ENCODE results near the gene CTNNA2. TPM values are rescaled to one million over a fixed set of nuclear protein-coding genes. Genes with fewer than 3 reads are reported as not detected.

Gene CTNNA2
- total and polyA plus RNA-seq, 9 of the 15 experiments (the other 6 are each of a cell fraction or from before 2014, with no cell fraction given): 0.03 to 0.40 (median 0.15) TPM

- POLR2A ChIA-PET: no interaction called here
- ATAC-seq: no peak
- no peak for TF ChIP-seq ZBTB40 (IDR thresholded peaks at IDR 0.05)
- TF ChIP-seq ZBTB40 (CRISPR knock-in tag; IDR thresholded peaks at IDR 0.05): no peak
- no peak for TF ChIP-seq NR2C2 (CRISPR knock-in tag; IDR thresholded peaks at IDR 0.05)
- TF ChIP-seq NR2C2 (tag; IDR thresholded peaks at IDR 0.05): no peak
- no peak for TF ChIP-seq ARID4B (CRISPR knock-in tag; IDR thresholded peaks at IDR 0.05)
- TF ChIP-seq ZNF146 (CRISPR knock-in tag; IDR thresholded peaks at IDR 0.05; ENCODE audit: unreplicated experiment): no peak
- no peak for TF ChIP-seq DDX20 (tag; IDR thresholded peaks at IDR 0.05; ENCODE audit: low read depth)
- no peak for TF ChIP-seq EWSR1 (IDR thresholded peaks at IDR 0.05; ENCODE audit: borderline replicate concordance, low read depth, partially characterized antibody)
- TF ChIP-seq NFRKB (IDR thresholded peaks at IDR 0.05; ENCODE audit: low read depth): no peak
- no peak for TF ChIP-seq CHD2 (IDR thresholded peaks at IDR 0.05; ENCODE audit: low read depth, low read length)
Observed at GRCh38 chr2:79723830-79724229, 211.0 kb downstream of the CTNNA2 start.

More at GRCh38 chr2:79723830-79724229, 211.0 kb downstream of the CTNNA2 start:
- H3K79me2 ChIP-seq (ENCODE audit: control insufficient read depth, insufficient read depth, low read length): no peaks in the 10 kb centered on the region
- no peaks in the 10 kb centered on the region for H3K27me3 ChIP-seq (ENCODE audit: control insufficient read depth in 2 of 2, insufficient read depth in 2 of 2, low read length in 2 of 2)
- H3K9me3 ChIP-seq (replicated peaks; ENCODE audit: control insufficient read depth, insufficient read depth, low read depth, low read length): no peaks in the 10 kb centered on the region
- CTCF ChIA-PET (ENCODE audit: low intra/inter-chr PET ratio): no interaction called here
- no peak overlapping the region for H3K4me2 ChIP-seq (ENCODE audit: insufficient read depth, low read length)
- DNase-seq (ENCODE audit: extremely low read depth in 1 of 4, low spot score in 3 of 4): no peak
- no peak overlapping the region for H2AFZ ChIP-seq (ENCODE audit: low read depth, low read length)
- H3K4me1 ChIP-seq (replicated peaks in 1 of 2; ENCODE audit: control insufficient read depth in 2 of 2, insufficient read depth in 2 of 2, low read length in 2 of 2): no peaks in the 10 kb centered on the region
- intact Hi-C loops (cut with micrococcal nuclease) (no loop called here), in situ Hi-C loops (cut with MboI) (no loop called here)
- H3K9ac ChIP-seq (ENCODE audit: insufficient read depth in 1 of 2, low read depth in 2 of 2, low read length in 2 of 2): no peak overlapping the region
- H3K36me3 ChIP-seq (ENCODE audit: control insufficient read depth, insufficient read depth, low read length): no peaks in the 10 kb centered on the region
- WGBS (ENCODE audit: insufficient coverage, low coverage, missing lambda C conversion rate): 0% methylated on average over 2 of the region's 2 CpGs
- H3K27ac ChIP-seq (ENCODE audit: extremely low read depth, low read depth, low read length): no peak overlapping the region
- H3K9me1 ChIP-seq (ENCODE audit: control insufficient read depth, insufficient read depth, low read length): no peaks in the 10 kb centered on the region
- H3K4me3 ChIP-seq: no peak overlapping the region
- H4K20me1 ChIP-seq (replicated peaks; ENCODE audit: control insufficient read depth, insufficient read depth, low read length): no peaks in the 10 kb centered on the region
- no peak for FAIRE-seq
- BruUV-seq (replicated peaks): no TSS peak

Measured in K562 (cell line).